ENCODE measurements around the gene ZC3H11A.
"Not testable (repeated sequence)": the region's sequence is repeated elsewhere in the genome, so short reads cannot be mapped to it uniquely, and the experiment has no call there.

Gene ZC3H11A

DNA sequence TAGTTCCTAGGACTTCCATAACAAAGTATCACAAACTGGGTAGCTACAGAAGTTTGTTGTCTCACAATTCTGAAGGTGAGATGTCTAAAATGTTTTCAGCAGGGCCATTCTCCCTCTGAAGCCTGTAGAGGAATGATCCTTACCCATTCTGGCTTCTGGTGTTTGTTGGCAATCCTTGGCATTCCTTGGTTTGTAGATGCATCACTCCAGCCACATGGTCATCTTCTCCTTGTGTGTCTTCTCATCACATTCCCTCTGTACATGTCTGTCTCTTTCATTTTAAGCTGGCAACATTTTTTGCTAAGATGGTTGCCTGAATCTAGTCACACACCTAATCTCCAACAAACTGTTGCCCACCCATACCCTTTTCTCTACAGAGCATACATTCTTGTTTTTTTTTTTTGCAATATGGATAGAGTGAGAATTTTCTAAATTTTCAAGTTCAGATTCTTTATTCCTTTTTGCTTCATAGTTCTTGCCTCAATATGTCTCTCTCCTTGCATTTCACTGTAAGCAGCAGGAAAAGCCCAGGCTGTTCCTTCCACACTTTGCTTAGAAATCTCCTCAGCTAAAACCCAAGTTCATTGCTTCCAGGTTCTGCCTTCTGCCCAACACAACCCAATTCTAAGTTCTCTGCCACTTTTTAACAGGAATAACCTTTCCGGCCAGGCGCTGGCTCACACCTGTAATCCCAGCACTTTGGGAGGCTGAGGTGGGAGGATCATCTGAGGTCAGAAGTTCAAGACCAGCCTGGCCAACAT, 18.3 kb downstream of the ZC3H11A start:
- no peak overlapping the region for H3K4me3 ChIP-seq (replicated peaks in 1 of 2; ENCODE audit: low read depth in 2 of 2, low read length in 2 of 2)
- DNase-seq (ENCODE audit: low read depth in 2 of 2): no peak
- TF ChIP-seq, protein P1, sequence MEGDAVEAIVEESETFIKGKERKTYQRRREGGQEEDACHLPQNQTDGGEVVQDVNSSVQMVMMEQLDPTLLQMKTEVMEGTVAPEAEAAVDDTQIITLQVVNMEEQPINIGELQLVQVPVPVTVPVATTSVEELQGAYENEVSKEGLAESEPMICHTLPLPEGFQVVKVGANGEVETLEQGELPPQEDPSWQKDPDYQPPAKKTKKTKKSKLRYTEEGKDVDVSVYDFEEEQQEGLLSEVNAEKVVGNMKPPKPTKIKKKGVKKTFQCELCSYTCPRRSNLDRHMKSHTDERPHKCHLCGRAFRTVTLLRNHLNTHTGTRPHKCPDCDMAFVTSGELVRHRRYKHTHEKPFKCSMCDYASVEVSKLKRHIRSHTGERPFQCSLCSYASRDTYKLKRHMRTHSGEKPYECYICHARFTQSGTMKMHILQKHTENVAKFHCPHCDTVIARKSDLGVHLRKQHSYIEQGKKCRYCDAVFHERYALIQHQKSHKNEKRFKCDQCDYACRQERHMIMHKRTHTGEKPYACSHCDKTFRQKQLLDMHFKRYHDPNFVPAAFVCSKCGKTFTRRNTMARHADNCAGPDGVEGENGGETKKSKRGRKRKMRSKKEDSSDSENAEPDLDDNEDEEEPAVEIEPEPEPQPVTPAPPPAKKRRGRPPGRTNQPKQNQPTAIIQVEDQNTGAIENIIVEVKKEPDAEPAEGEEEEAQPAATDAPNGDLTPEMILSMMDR (IDR thresholded peaks at IDR 0.05; ENCODE audit: low read depth, low read length): no peak

DNA sequence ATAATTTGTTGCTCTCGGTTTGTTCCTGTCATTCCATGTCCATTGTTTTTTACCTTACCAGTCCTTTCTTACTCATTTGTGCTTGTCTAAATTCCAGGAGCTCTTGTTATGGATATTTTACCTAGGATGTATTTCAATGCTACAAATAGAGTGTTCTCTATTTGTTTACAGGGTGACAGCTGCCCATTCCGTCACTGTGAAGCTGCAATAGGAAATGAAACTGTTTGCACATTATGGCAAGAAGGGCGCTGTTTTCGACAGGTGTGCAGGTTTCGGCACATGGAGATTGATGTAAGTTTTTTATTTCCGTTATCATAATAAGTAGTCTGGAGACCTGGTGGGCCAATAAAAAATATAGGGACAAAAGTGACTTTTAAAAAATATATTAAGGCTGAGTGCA, 23.0 kb downstream of the ZC3H11A start:
- no peak overlapping the region for H3K4me3 ChIP-seq (replicated peaks in 1 of 2; ENCODE audit: low read depth in 2 of 2, low read length in 2 of 2)
- TF ChIP-seq, protein P1 (IDR thresholded peaks at IDR 0.05; ENCODE audit: low read depth, low read length): no peak
- DNase-seq (ENCODE audit: low read depth in 2 of 2): no peak

DNA sequence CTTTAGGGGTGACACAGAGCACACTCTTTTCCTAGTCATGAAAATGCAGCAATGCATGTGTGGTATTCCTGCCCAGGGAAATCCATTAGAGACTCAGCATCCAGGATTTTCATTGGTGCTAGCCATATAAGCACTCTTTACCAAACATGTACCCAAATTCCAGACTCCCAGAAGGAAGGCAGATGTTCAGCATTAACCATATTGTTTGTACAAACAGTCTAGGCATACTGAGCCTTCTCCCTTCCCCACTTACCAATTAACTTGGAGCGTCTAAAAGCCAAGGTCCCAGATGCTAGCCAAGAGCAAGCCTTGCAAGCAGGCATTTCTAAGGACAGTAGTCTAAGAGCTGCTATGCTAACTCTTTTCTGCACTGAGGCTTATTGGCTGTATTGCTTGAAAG, 27.9 kb downstream of the ZC3H11A start:
- H3K4me3 ChIP-seq (replicated peaks in 1 of 2; ENCODE audit: low read depth in 2 of 2, low read length in 2 of 2): no peak overlapping the region
- no peak for DNase-seq (ENCODE audit: low read depth in 2 of 2)
- TF ChIP-seq, protein P1 (IDR thresholded peaks at IDR 0.05; ENCODE audit: low read depth, low read length): no peak

DNA sequence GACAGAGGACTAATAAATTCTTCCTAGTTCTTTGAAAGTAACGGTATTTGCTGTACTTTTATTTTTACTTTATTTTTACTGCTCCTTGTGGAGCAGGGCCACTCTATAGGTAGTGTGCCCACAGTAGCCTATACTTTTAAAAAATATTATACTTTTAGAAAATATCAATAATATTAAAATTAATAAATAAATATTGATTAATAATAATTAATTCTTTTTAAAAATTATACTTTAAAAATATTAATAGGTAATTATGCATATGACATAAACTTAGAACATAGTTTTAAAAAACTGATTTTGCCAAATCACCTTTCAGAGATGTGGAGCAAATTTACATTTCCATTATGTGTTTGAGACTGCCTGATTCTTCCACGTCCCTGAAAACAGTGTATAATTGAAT, 30.8 kb downstream of the ZC3H11A start:
- no peak for DNase-seq (ENCODE audit: low read depth in 2 of 2)
- H3K4me3 ChIP-seq (replicated peaks in 1 of 2; ENCODE audit: low read depth in 2 of 2, low read length in 2 of 2): no peak overlapping the region
- TF ChIP-seq, protein P1 (IDR thresholded peaks at IDR 0.05; ENCODE audit: low read depth, low read length): no peak

DNA sequence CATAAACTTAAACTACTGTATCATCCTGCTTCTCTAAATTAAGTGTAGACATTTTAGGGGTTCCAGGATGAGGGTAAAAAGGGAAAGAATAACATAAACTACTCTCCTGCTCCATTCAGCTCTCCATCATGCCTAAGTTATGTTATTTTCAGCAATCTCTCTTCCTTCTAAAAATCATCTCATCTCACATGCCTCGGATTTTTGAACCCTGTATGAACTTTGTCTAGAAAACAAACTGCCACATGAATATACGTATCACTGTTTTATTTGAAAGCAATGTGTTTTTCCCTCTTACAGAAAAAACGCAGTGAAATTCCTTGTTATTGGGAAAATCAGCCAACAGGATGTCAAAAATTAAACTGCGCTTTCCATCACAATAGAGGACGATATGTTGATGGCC, 32.6 kb downstream of the ZC3H11A start:
- no peak overlapping the region for H3K4me3 ChIP-seq (replicated peaks in 1 of 2; ENCODE audit: low read depth in 2 of 2, low read length in 2 of 2)
- no peak for DNase-seq (ENCODE audit: low read depth in 2 of 2)
- TF ChIP-seq, protein P1 (IDR thresholded peaks at IDR 0.05; ENCODE audit: low read depth, low read length): no peak

DNA sequence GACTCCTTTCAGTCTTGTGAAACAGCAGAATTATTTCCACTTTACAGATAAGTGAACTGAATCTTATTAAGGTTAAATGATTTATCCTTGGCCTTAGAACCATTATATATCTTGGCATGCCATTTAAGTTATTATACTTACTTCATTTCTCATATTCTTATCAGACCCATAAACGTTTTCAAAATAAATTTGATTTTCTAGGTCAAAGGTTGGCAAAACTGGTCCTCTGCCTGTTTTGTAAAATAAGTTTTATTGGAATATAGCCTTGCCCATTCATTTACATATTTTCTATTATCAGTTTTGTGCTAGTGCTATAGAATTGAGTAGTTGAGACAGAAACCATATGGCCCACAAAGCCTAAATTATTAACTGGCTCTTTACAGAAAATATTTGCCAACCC, 33.1 kb downstream of the ZC3H11A start:
- no peak overlapping the region for H3K4me3 ChIP-seq (replicated peaks in 1 of 2; ENCODE audit: low read depth in 2 of 2, low read length in 2 of 2)
- no peak for DNase-seq (ENCODE audit: low read depth in 2 of 2)
- TF ChIP-seq, protein P1 (IDR thresholded peaks at IDR 0.05; ENCODE audit: low read depth, low read length): no peak

DNA sequence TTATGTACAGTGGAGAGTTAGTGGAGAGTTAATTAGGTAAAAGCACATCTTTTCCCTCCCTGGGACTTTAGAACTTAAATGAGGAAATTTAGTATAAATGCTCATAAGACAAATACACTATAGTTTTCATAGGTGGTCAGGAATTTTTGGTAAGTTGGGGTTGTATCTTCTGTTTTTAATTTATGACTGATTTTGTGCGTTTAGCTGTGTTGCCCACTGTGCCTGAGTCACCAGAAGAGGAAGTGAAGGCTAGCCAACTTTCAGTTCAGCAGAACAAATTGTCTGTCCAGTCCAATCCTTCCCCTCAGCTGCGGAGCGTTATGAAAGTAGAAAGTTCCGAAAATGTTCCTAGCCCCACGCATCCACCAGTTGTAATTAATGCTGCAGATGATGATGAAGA, 33.8 kb downstream of the ZC3H11A start:
- peak in 1 of 2 donors; percentile 36 for DNase-seq (ENCODE audit: low read depth in 2 of 2)
- H3K4me3 ChIP-seq (replicated peaks in 1 of 2; ENCODE audit: low read depth in 2 of 2, low read length in 2 of 2): not testable (repeated sequence)
